ENCODE measurements around the gene ADM5.

GRCh38 chr19:49701271-49701786 lies 11.9 kb downstream of the ADM5 start:
- TF ChIP-seq ZNF274 (IDR thresholded peaks at IDR 0.05; ENCODE audit: low read depth, low read length) (no peak), YY1 (IDR thresholded peaks at IDR 0.05; ENCODE audit: insufficient read depth, insufficient read length) (no peak)
